Measurements from ENCODE around the gene SLC25A33.
A peak's percentile ranks its signal among the peaks of the same experiment; 100 is the strongest.

The SLC25A33 gene

GRCh38 chr1:9615316-9616063 lies 76.2 kb downstream of the SLC25A33 start:
- peaks cover 22 to 33% of the 10 kb centered on the region in 2 experiments for H3K36me3 ChIP-seq (ENCODE audit: control insufficient read depth in 1 of 2, insufficient read depth in 2 of 2, low read depth in 1 of 2, low read length in 2 of 2)
- 75% methylated on average over 13 of the region's 16 CpGs for WGBS

DNA sequence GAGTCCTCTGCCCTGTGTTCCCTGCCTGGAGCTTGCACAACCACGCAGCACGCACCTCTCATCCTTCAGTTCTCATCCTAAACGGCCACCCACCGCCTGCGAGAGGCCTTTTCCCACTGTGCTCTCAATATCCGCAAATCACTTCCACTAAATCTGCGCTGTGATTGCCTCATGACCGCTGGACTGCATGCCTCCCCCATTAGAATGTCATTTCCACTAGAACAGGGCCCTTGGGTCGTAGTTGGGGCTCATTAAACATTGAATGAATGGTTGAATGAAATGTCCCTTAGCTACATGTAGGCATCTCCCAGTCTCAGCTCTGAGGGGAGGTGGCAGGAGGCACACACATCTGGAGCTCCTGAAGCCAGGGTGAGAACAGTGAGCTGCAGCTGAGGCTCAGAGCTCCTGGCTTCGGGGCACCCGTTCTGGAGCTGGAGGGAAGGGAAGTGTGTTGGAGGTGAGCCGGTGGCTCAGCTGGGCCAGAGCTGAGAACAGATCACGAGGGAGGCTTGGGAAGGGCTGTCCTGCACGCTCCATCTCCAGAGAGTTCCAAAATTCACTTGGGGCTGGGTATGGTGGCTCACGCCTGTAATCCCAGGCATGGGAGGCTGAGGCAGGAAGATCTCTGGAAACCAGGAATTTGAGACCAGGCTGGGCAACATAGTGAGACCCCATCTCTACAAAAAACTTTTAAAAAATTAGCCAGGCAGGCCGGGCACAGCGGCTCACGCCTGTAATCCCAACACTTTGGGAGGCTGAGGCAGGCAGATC lies 79.8 kb downstream of the SLC25A33 start:
- WGBS: 89% methylated on average over 15 of the region's 18 CpGs
- H3K4me1 ChIP-seq (ENCODE audit: control insufficient read depth, insufficient read depth, low read depth, low read length): no peaks in the 10 kb centered on the region

More at GRCh38 chr1:9615316-9616063, 76.2 kb downstream of the SLC25A33 start:
- H4K8ac ChIP-seq (ENCODE audit: low read length): peak overlapping the region; percentile 20
- no peak overlapping the region for H3K4me2 ChIP-seq (ENCODE audit: low read length, poor library complexity, severe bottlenecking)
- H3K9ac ChIP-seq (ENCODE audit: low read length): no peak overlapping the region
- no peak overlapping the region for H2AK5ac ChIP-seq (ENCODE audit: low read length, severe bottlenecking)
- H3K79me1 ChIP-seq (replicated peaks; ENCODE audit: low read length, poor library complexity, severe bottlenecking): no peaks in the 10 kb centered on the region
- no peak overlapping the region for H2BK120ac ChIP-seq (ENCODE audit: low read depth, low read length)
- H3K27me3 ChIP-seq (ENCODE audit: control insufficient read depth in 1 of 2, insufficient read depth in 1 of 2, low read length in 2 of 2): peaks cover 4 to 17% of the 10 kb centered on the region in 2 experiments
- H3K14ac ChIP-seq (ENCODE audit: low read length in 2 of 2): no peak overlapping the region
- no peak overlapping the region for H2AFZ ChIP-seq (ENCODE audit: low read depth, low read length)
- H4K91ac ChIP-seq (ENCODE audit: low read length): no peak overlapping the region
- H3K4ac ChIP-seq (ENCODE audit: low read depth in 1 of 2, low read length in 2 of 2): no peak overlapping the region
- no peak overlapping the region for H3K27ac ChIP-seq (ENCODE audit: low read length, poor library complexity, severe bottlenecking)
- H2BK12ac ChIP-seq (ENCODE audit: low read length in 2 of 2): no peak overlapping the region
- no peak overlapping the region for H3K4me3 ChIP-seq (ENCODE audit: insufficient read depth in 1 of 2, low read depth in 1 of 2, low read length in 2 of 2)
- peak; percentile 37 for DNase-seq
- no peak overlapping the region for H2BK5ac ChIP-seq (ENCODE audit: low read depth, low read length, poor library complexity, severe bottlenecking)
- no peak overlapping the region for H3K23ac ChIP-seq (ENCODE audit: low read length in 2 of 2)
- H2BK15ac ChIP-seq (ENCODE audit: low read depth, poor library complexity, severe bottlenecking): no peak overlapping the region
- H3K9me3 ChIP-seq (ENCODE audit: control insufficient read depth, low read length): no peaks in the 10 kb centered on the region
- H3K4me1 ChIP-seq (ENCODE audit: control insufficient read depth, insufficient read depth, low read depth, low read length): peaks cover 9% of the 10 kb centered on the region
- no peak overlapping the region for H3K18ac ChIP-seq (ENCODE audit: low read depth in 1 of 2, low read length in 2 of 2)

GRCh38 chr1:9621032-9621431 lies 81.8 kb downstream of the SLC25A33 start:
- H2BK5ac ChIP-seq (ENCODE audit: low read depth, low read length, poor library complexity, severe bottlenecking): no peak overlapping the region
- H2BK15ac ChIP-seq (ENCODE audit: low read depth, poor library complexity, severe bottlenecking): no peak overlapping the region
- H3K4me3 ChIP-seq (ENCODE audit: insufficient read depth in 1 of 2, low read depth in 1 of 2, low read length in 2 of 2): no peak overlapping the region
- H3K18ac ChIP-seq (ENCODE audit: low read depth in 1 of 2, low read length in 2 of 2): no peak overlapping the region
- H3K9me3 ChIP-seq (ENCODE audit: control insufficient read depth, low read length): no peaks in the 10 kb centered on the region
- H3K9ac ChIP-seq (ENCODE audit: low read length): no peak overlapping the region
- H4K91ac ChIP-seq (ENCODE audit: low read length): no peak overlapping the region
- H3K4me1 ChIP-seq (ENCODE audit: control insufficient read depth, insufficient read depth, low read depth, low read length): peaks cover 2% of the 10 kb centered on the region
- no peak overlapping the region for H2AFZ ChIP-seq (ENCODE audit: low read depth, low read length)
- H3K27ac ChIP-seq (ENCODE audit: low read length, poor library complexity, severe bottlenecking): no peak overlapping the region
- no peak overlapping the region for H2BK12ac ChIP-seq (ENCODE audit: low read length in 2 of 2)
- no peak overlapping the region for H3K23ac ChIP-seq (ENCODE audit: low read length in 2 of 2)
- H3K4ac ChIP-seq (ENCODE audit: low read depth in 1 of 2, low read length in 2 of 2): no peak overlapping the region
- peaks cover 4 to 25% of the 10 kb centered on the region in 2 experiments for H3K27me3 ChIP-seq (ENCODE audit: control insufficient read depth in 1 of 2, insufficient read depth in 1 of 2, low read length in 2 of 2)
- H3K79me1 ChIP-seq (replicated peaks; ENCODE audit: low read length, poor library complexity, severe bottlenecking): no peaks in the 10 kb centered on the region
- H2AK5ac ChIP-seq (ENCODE audit: low read length, severe bottlenecking): no peak overlapping the region
- H3K36me3 ChIP-seq (ENCODE audit: control insufficient read depth in 1 of 2, insufficient read depth in 2 of 2, low read depth in 1 of 2, low read length in 2 of 2): no peaks in the 10 kb centered on the region
- H2BK120ac ChIP-seq (ENCODE audit: low read depth, low read length): peak overlapping the region; percentile 34
- no peak overlapping the region for H4K8ac ChIP-seq (ENCODE audit: low read length)
- H3K4me2 ChIP-seq (ENCODE audit: low read length, poor library complexity, severe bottlenecking): no peak overlapping the region
- no peak overlapping the region for H3K14ac ChIP-seq (ENCODE audit: low read length in 2 of 2)
- DNase-seq: no peak

More for the DNA sequence above, 79.8 kb downstream of the SLC25A33 start:
- H3K27me3 ChIP-seq (ENCODE audit: control insufficient read depth in 1 of 2, insufficient read depth in 1 of 2, low read length in 2 of 2): peaks cover 4 to 17% of the 10 kb centered on the region in 2 experiments
- H3K4me2 ChIP-seq (ENCODE audit: low read length, poor library complexity, severe bottlenecking): no peak overlapping the region
- no peaks in the 10 kb centered on the region for H3K36me3 ChIP-seq (ENCODE audit: control insufficient read depth in 1 of 2, insufficient read depth in 2 of 2, low read depth in 1 of 2, low read length in 2 of 2)
- H2BK120ac ChIP-seq (ENCODE audit: low read depth, low read length): no peak overlapping the region
- no peaks in the 10 kb centered on the region for H3K9me3 ChIP-seq (ENCODE audit: control insufficient read depth, low read length)
- no peak overlapping the region for H3K23ac ChIP-seq (ENCODE audit: low read length in 2 of 2)
- H2AFZ ChIP-seq (ENCODE audit: low read depth, low read length): no peak overlapping the region
- H3K9ac ChIP-seq (ENCODE audit: low read length): no peak overlapping the region
- H2BK12ac ChIP-seq (ENCODE audit: low read length in 2 of 2): no peak overlapping the region
- H2BK5ac ChIP-seq (ENCODE audit: low read depth, low read length, poor library complexity, severe bottlenecking): no peak overlapping the region
- H3K4me3 ChIP-seq (ENCODE audit: insufficient read depth in 1 of 2, low read depth in 1 of 2, low read length in 2 of 2): no peak overlapping the region
- H2AK5ac ChIP-seq (ENCODE audit: low read length, severe bottlenecking): no peak overlapping the region
- H3K4ac ChIP-seq (ENCODE audit: low read depth in 1 of 2, low read length in 2 of 2): no peak overlapping the region
- no peak overlapping the region for H4K91ac ChIP-seq (ENCODE audit: low read length)
- no peaks in the 10 kb centered on the region for H3K79me1 ChIP-seq (replicated peaks; ENCODE audit: low read length, poor library complexity, severe bottlenecking)
- H4K8ac ChIP-seq (ENCODE audit: low read length): no peak overlapping the region
- no peak overlapping the region for H3K14ac ChIP-seq (ENCODE audit: low read length in 2 of 2)
- H2BK15ac ChIP-seq (ENCODE audit: low read depth, poor library complexity, severe bottlenecking): no peak overlapping the region
- H3K27ac ChIP-seq (ENCODE audit: low read length, poor library complexity, severe bottlenecking): no peak overlapping the region
- H3K18ac ChIP-seq (ENCODE audit: low read depth in 1 of 2, low read length in 2 of 2): no peak overlapping the region
- DNase-seq: no peak

- H3K4ac ChIP-seq (ENCODE audit: low read depth in 1 of 2, low read length in 2 of 2): no peak overlapping the region
These were observed 84.8 kb downstream of the SLC25A33 start for GRCh38 chr1:9624081-9624480.

More at GRCh38 chr1:9624081-9624480, 84.8 kb downstream of the SLC25A33 start:
- no peaks in the 10 kb centered on the region for H3K36me3 ChIP-seq (ENCODE audit: control insufficient read depth in 1 of 2, insufficient read depth in 2 of 2, low read depth in 1 of 2, low read length in 2 of 2)
- no peak overlapping the region for H3K14ac ChIP-seq (ENCODE audit: low read length in 2 of 2)
- H3K9ac ChIP-seq (ENCODE audit: low read length): no peak overlapping the region
- no peak overlapping the region for H3K23ac ChIP-seq (ENCODE audit: low read length in 2 of 2)
- H2BK120ac ChIP-seq (ENCODE audit: low read depth, low read length): no peak overlapping the region
- H2BK12ac ChIP-seq (ENCODE audit: low read length in 2 of 2): no peak overlapping the region
- H3K27me3 ChIP-seq (ENCODE audit: control insufficient read depth in 1 of 2, insufficient read depth in 1 of 2, low read length in 2 of 2): peaks cover 0 to 31% of the 10 kb centered on the region in 2 experiments
- H2BK15ac ChIP-seq (ENCODE audit: low read depth, poor library complexity, severe bottlenecking): no peak overlapping the region
- peaks cover 13% of the 10 kb centered on the region for H3K4me1 ChIP-seq (ENCODE audit: control insufficient read depth, insufficient read depth, low read depth, low read length)
- no peak overlapping the region for H2AK5ac ChIP-seq (ENCODE audit: low read length, severe bottlenecking)
- 96% methylated on average over 2 of the region's 2 CpGs for WGBS
- no peak overlapping the region for H3K27ac ChIP-seq (ENCODE audit: low read length, poor library complexity, severe bottlenecking)
- no peak overlapping the region for H3K4me3 ChIP-seq (ENCODE audit: insufficient read depth in 1 of 2, low read depth in 1 of 2, low read length in 2 of 2)
- no peak overlapping the region for H2BK5ac ChIP-seq (ENCODE audit: low read depth, low read length, poor library complexity, severe bottlenecking)
- no peak overlapping the region for H3K18ac ChIP-seq (ENCODE audit: low read depth in 1 of 2, low read length in 2 of 2)
- no peaks in the 10 kb centered on the region for H3K79me1 ChIP-seq (replicated peaks; ENCODE audit: low read length, poor library complexity, severe bottlenecking)
- no peaks in the 10 kb centered on the region for H3K9me3 ChIP-seq (ENCODE audit: control insufficient read depth, low read length)
- no peak overlapping the region for H2AFZ ChIP-seq (ENCODE audit: low read depth, low read length)
- H3K4me2 ChIP-seq (ENCODE audit: low read length, poor library complexity, severe bottlenecking): no peak overlapping the region
- no peak overlapping the region for H4K8ac ChIP-seq (ENCODE audit: low read length)
- no peak overlapping the region for H4K91ac ChIP-seq (ENCODE audit: low read length)
- DNase-seq: no peak

Data from mesenchymal stem cell (in vitro differentiated cells and primary cell).